GM18909 (cell line): ENCODE results near the gene NELL1.
"Not testable (repeated sequence)": the region's sequence is repeated elsewhere in the genome, so short reads cannot be mapped to it uniquely, and the experiment has no call there.

Experiments used
- ATAC-seq: cut with Tn5 transposase; IDR thresholded peaks from one replicate; pipeline ENCODE4 v1.9.1; 2021; ENCODE audit warnings: mild to moderate bottlenecking; ENCODE audit not compliant: unreplicated experiment, poor library complexity

NELL1 gene

DNA sequence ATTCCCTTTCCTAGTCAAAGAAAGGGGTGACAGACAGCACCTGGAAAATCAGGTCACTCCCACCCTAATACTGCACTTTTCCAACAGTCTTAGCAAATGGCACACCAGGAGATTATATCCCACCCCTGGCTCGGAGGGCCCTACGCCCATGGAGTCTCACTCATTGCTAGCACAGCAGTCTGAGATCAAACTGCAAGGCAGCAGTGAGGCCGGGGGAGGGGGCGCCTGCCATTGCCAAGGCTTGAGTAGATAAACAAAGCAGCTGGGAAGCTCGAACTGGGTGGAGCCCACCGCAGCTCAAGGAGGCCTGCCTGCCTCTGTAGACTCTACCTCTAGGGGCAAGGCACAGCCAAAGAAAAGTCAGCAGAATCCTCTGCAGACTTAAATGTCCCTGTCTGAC lies 602.8 kb downstream of the NELL1 start:
- ATAC-seq = not testable (repeated sequence)

GRCh38 chr11:21278840-21279239 lies 609.5 kb downstream of the NELL1 start:
- ATAC-seq = no peak

DNA sequence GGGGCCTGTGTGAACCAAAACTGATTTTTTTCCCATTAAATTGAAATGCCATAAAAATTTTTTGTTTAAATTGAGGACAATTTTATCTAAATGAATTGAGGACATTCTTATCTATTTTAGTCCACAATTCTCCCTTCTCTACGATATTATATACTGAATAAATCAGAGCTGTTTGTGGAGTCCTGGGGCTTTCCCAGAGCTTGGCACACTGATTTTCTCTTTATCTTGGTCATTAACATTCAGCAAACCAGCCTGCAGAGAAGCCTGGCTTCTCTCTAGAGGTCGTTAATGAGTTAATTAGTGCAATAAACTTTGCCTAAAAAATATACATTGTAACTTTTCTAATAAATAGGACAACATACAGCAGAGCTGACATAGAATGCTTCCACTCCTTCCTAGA lies 615.7 kb downstream of the NELL1 start:
- no peak for ATAC-seq

GRCh38 chr11:21289686-21290085 lies 620.3 kb downstream of the NELL1 start:
- no peak for ATAC-seq

DNA sequence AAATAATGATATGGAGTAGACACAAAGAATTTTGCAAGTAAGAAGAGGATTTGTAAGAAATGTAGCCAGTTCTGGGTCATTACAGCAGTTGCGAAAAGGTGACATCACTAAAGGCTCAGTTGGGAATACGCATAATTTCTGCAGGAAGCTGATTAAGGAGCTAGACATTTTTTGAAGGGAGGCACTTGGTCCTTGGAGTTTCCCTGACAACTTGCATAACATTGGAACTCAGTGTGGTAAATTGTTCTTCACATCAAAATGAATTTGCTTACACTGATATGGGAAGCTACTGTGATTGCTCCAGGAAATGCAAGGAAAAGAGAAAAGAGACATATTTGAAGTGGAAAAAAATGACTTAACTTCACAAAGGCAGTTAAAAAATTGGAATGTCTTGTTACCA lies 626.1 kb downstream of the NELL1 start:
- ATAC-seq = no peak

- no peak for ATAC-seq
These were observed 632.6 kb downstream of the NELL1 start for GRCh38 chr11:21301981-21302380.

- ATAC-seq = no peak
These were observed 637.5 kb downstream of the NELL1 start for GRCh38 chr11:21306739-21307358.

GRCh38 chr11:21307874-21308273 lies 638.5 kb downstream of the NELL1 start:
- ATAC-seq = no peak

DNA sequence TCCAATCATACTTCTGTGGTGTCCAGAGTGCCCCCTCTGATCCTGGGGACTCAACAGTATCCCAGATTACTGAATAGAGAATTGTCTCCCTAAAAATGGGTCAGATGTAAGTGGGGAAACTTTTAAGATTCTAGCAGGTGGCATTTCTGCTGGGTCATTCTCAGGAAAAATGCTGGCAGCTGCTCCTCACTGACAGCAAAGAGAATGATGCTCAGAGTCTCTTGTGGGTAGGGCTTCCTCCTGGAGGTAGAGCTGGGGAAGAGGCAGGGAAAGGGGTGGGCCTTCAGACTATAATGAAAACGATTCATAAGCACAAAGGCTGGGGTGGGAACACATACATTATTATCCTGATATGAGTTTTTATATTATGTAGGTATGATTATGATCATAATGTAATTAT lies 647.2 kb downstream of the NELL1 start:
- ATAC-seq = no peak

DNA sequence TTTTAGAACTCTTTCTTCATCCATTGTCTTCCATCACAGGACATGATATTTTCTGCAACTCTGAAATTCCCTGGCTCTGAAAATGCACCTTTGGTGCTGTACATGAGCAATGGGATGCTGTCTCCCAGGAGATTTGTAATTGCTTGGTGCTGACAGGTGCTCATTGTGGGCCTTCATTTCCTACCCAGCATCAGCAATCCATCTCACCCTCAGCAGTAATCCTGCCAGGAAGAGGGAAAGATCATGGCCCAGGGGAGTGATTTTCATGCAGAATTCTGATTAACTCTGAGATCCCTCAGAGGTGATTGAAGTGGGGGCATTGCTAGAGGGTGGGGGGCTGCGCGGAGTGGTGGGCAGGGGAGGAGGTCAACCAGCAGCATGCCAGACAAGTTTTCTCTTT lies 651.7 kb downstream of the NELL1 start:
- ATAC-seq = no peak

DNA sequence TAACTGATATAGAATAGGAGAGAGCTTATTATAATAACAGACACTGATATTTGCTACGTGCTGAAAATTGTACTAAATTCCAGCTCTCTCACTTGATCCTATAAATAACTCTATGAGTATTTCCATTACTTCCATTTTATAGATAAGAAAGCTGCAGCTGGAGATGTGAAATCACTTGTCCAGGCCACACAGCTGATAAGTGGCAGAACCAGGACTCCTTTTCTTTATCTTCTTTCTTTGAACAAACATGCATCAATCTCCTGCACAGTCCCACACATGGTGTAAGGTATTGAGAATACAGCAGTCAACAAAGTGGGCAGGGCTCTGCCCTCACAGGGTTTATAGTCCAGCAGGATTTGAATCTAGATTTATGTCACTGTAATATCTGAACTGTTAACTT lies 652.1 kb downstream of the NELL1 start:
- ATAC-seq = no peak

DNA sequence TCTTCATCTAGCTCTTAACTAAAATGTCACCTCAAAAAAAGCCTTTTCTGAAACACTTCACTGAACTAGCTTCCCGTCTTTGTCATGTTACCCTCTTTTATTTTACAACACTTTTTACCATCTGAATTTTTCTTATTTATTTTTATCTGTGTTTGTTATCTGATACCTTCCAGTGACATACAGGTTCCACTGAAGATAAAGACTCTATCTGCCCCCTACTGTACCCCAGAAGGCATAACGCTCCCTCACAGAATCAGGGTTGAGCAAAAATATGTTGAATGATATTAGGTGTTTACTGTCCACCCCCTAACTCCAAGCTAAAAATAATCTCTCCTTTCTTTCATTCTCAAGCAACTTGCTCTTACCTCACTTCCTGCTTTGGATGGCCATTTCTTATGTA lies 654.2 kb downstream of the NELL1 start:
- ATAC-seq = no peak

- no peak for ATAC-seq
These were observed 673.8 kb downstream of the NELL1 start for GRCh38 chr11:21343204-21343603.

DNA sequence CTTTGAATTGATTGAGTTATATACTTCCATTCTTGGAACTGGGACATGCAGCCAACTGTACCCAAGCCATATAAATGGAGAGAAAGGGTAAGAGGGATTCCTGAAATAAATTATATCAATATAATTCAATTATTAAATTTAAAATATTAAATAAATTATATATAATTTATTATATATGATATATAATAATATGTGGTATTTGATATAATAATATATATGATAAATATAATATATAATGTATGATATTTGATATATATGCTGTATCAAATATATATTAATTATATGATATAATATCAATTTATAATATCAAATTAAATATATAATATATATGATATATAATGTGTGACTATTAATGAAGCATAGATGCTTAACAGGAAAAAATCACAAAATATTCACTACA lies 677.0 kb downstream of the NELL1 start:
- no peak for ATAC-seq

GRCh38 chr11:21350613-21351012 lies 681.2 kb downstream of the NELL1 start:
- no peak for ATAC-seq

DNA sequence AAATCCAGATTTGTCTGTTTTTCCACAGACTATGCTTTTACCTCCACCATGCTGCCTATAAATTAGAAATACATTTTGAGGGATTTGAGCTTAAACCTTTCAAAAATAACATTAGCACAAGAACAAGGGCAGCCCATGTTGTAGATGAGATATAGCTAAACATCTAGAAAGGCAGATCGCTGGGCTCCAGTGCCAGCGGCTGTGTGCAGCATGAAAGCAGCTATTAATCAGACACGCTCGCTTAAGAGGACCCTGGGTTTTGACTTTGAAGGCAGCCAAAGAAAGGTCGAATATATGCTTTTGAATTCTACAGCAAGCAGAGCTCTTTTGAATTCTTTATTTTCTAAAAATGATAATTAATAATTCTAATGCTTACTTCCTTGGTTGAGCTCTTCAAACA lies 684.0 kb downstream of the NELL1 start:
- no peak for ATAC-seq

GRCh38 chr11:21364866-21365624 lies 695.7 kb downstream of the NELL1 start:
- no peak for ATAC-seq

- no peak for ATAC-seq
These were observed 700.6 kb downstream of the NELL1 start for GRCh38 chr11:21369947-21370346.

GRCh38 chr11:21371044-21371443 lies 701.7 kb downstream of the NELL1 start:
- no peak for ATAC-seq

DNA sequence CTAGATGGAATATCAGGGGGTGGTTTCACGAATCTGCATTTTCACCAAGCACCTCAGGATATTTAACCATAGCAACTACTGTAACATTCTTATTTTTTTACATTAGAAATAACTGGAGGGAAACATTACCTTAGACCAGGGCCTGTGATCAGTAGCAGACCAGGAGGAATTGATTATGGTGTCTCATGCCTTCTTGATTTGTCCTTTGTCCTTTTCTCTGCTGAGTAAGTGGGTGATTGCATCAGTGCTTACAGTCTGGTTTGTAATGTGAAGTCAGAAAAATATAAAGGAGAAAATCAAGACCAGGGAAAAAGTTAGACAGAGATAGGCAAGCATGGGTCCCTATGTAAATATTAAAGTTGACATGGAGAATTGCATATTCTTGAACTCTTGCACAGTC lies 703.3 kb downstream of the NELL1 start:
- no peak for ATAC-seq

DNA sequence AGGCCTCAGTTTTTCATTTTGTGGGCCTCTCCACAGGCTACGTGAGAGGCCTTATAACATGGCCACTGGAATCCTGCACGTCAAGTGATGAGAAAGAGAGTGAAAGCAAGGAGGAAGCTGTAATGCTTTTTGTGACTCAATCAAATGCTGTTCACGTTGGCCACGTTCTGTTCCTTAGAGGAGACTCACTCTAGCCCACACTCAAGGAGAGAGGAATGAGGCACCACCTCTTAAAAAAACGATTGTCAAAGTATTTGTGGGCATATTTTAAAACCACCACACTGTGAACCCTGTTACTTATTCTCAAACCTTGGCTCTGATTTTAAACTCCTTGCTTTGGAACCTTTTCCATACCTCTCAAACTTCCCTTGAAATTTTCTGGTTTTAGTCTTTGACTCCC lies 705.0 kb downstream of the NELL1 start:
- no peak for ATAC-seq
